ENCODE measurements around the gene NELFCD.
A peak's percentile ranks its signal among the peaks of the same experiment; 100 is the strongest.

NELFCD gene

DNA sequence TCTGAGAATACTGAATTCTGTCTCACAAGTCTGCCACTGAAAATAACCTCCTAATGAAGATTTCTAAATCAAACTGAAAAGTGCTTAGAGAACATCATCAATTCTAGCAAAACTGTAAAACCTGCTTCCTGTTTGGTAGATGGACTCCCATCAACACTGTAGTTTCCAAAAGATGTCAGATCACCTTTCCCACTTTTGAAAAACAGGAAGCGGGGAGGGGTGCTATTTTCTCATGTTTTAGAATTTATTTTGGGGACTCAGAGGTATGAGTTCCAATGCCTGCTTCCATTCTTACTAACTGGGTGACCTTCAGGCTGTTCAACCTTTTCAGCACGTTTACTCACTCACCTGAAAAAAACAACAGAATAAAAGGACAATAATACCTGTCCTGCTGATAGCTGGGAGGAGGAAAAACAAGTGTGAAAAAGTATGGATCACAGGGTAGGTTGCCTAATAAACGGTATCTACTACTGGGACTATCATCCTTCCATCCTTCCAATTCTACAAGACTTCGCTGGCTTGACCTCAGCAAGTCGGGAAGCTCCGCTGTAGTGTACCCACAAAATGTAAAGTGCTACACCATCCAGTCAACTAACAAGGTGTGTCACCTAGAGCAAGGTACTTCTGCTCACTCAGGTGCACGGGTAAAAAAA is 50.0 kb downstream of the NELFCD start:
- DNase-seq (ENCODE audit: low spot score) = no peak
- in situ Hi-C loops (cut with MboI; ENCODE audit: low sequenced_read_pairs, unreplicated experiment) = no loop called here
- TF ChIP-seq, protein P1, sequence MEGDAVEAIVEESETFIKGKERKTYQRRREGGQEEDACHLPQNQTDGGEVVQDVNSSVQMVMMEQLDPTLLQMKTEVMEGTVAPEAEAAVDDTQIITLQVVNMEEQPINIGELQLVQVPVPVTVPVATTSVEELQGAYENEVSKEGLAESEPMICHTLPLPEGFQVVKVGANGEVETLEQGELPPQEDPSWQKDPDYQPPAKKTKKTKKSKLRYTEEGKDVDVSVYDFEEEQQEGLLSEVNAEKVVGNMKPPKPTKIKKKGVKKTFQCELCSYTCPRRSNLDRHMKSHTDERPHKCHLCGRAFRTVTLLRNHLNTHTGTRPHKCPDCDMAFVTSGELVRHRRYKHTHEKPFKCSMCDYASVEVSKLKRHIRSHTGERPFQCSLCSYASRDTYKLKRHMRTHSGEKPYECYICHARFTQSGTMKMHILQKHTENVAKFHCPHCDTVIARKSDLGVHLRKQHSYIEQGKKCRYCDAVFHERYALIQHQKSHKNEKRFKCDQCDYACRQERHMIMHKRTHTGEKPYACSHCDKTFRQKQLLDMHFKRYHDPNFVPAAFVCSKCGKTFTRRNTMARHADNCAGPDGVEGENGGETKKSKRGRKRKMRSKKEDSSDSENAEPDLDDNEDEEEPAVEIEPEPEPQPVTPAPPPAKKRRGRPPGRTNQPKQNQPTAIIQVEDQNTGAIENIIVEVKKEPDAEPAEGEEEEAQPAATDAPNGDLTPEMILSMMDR (IDR thresholded peaks at IDR 0.05; ENCODE audit: borderline replicate concordance, control extremely low read depth, extremely low read depth, insufficient read depth, missing control alignments) = no peak

DNA sequence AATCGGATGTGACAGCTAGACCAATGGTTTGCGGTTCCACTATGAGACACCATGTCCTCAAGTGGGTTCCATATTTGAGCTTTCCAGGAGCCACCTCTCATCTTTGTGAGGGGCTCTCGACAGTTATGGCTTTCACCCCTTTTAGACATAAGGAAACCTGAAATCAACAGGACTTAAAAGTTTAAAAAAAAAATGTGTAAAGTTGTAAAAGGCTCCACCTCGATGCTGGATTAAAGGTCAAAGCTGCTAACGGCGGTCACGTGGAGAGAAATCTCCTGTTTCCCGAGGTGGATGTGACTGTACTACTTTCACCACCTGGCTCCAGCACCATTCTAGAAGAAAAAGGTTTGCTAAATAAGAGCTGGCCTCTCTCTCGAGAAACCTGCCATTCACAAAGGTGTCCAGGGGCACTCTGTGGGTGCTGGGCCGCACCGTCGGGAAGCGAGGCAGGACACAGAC is 50.5 kb downstream of the NELFCD start:
- in situ Hi-C loops (cut with MboI; ENCODE audit: low sequenced_read_pairs, unreplicated experiment) = no loop called here
- TF ChIP-seq, protein P1 (IDR thresholded peaks at IDR 0.05; ENCODE audit: borderline replicate concordance, control extremely low read depth, extremely low read depth, insufficient read depth, missing control alignments) = no peak
- DNase-seq (ENCODE audit: low spot score) = no peak

DNA sequence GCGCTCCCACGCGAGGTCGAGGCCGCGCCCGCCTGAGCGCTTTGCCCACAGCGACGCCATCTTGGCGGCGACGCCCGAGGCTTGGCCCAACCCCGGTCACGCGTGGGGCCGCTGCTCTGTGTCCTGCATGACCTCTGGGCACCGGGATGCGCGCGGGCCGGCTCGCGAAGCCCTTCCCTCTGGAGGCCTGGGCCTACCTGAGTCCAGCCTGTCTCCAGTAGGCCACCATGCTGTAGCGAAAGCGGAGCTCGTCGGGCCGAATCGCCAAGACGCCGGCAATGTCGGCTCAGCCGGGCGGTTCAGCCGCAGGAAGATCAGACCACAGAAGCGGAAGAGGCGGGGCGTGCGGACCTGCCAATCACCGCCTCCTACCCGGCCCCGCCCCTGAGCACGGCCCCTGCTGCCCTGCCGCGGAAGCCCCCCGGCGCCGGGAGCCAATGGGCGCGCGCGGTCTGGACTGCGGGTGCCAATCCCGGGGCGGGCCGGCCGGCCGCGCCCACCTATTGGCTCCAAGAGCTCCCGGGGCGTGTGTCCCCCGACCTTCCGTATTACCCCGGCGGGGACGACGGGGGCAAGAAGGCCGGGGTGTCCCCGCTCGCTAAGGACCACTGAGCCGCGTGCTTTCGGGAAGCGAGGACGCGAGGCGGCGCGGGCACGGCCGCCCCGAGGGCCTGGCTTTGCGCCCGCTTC is 51.1 kb downstream of the NELFCD start, which contains the start of gene ATP5F1E:
ATP5F1E (minus strand) TSS at position 313 of the 690 bp plus-strand sequence; CDS start at position 229, 84 bp downstream.
- DNase-seq (ENCODE audit: low spot score) = peak; percentile 98
- TF ChIP-seq, protein P1 (IDR thresholded peaks at IDR 0.05; ENCODE audit: borderline replicate concordance, control extremely low read depth, extremely low read depth, insufficient read depth, missing control alignments) = no peak
- in situ Hi-C loops (cut with MboI; ENCODE audit: low sequenced_read_pairs, unreplicated experiment) = no loop called here

DNA sequence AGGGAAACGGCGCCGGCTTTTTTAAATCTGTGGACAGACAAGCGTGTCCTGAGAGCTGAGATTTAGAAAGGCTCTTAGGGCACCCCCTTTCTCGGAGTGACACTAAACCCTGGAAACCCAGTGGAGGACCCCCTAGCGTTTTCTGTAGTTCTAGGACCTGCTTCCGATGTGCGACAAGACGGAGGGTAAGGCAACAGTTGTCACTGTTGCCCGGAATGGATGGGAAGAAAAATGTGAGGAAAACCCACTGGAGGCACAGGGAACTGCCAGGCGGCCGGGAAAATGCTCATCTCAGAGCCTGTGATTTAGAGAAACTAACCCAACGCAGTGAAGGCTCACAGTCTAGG is 51.6 kb downstream of the NELFCD start:
- in situ Hi-C loops (cut with MboI; ENCODE audit: low sequenced_read_pairs, unreplicated experiment) = no loop called here
- TF ChIP-seq, protein P1 (IDR thresholded peaks at IDR 0.05; ENCODE audit: borderline replicate concordance, control extremely low read depth, extremely low read depth, insufficient read depth, missing control alignments) = no peak
- DNase-seq (ENCODE audit: low spot score) = no peak

DNA sequence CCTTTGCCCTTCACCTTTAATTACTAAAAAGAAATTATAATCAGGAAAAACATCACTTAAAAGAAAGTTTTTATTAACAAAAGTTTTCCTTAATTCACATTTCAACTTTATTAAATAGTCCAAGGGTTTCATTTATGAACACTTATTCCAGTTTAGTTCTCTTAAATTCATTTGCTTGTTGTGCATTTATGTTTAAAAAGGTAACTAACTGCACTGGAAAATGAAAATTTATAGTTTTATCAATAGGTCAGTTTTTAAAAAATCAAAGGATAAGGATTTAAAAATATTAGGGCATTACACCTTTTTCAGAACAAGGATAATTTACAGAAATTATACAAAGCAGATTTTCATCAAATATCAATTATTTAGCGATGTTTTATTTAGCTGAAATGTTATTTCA is 52.0 kb downstream of the NELFCD start:
- TF ChIP-seq, protein P1 (IDR thresholded peaks at IDR 0.05; ENCODE audit: borderline replicate concordance, control extremely low read depth, extremely low read depth, insufficient read depth, missing control alignments) = no peak
- DNase-seq (ENCODE audit: low spot score) = no peak
- in situ Hi-C loops (cut with MboI; ENCODE audit: low sequenced_read_pairs, unreplicated experiment) = no loop called here

DNA sequence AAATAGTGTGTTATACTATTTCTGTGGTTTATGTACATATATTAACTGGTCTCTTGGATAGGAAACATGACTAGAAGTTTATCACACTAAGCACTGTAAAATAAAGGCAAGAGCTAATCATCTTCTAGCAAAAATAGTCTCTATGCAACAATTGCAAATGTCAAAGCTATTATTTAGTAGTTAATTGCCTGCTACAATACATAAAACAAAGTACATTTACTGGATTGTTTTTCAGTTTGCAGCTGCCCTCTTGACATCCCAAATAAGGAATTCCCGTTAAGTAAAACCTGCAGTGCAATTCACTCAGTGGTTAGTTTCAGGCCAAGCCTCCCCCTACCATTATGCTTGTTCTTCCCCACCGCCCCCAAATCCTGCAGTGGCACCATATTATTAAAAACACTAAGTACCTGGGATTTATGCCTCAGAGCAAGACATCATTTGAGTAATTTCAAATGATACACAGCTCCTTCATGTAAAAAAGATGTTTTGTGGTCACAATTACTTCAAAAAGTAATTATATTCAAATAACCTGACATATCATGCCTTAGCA is 52.6 kb downstream of the NELFCD start:
- in situ Hi-C loops (cut with MboI; ENCODE audit: low sequenced_read_pairs, unreplicated experiment) = no loop called here
- DNase-seq (ENCODE audit: low spot score) = no peak
- TF ChIP-seq, protein P1 (IDR thresholded peaks at IDR 0.05; ENCODE audit: borderline replicate concordance, control extremely low read depth, extremely low read depth, insufficient read depth, missing control alignments) = no peak

Data from GM13976 (cell line).